ENCODE data around the gene CIAPIN1. TPM values are rescaled to one million over a fixed set of nuclear protein-coding genes. Genes with fewer than 3 reads are reported as not detected.
A peak's percentile ranks its signal among the peaks of the same experiment; 100 is the strongest.

The CIAPIN1 gene
- total RNA-seq, 1 experiment from 2014 or later = 82.8 TPM

- no peak overlapping the region for H3K18ac ChIP-seq (ENCODE audit: insufficient read length, low read depth, low read length)
- no peaks in the 10 kb centered on the region; the same call in none of the 2 replicates for H3K27me3 Mint-ChIP-seq (ENCODE audit: low read depth)
- no peak overlapping the region for H2BK120ac ChIP-seq (ENCODE audit: low read depth, low read length, poor library complexity, severe bottlenecking)
- TF ChIP-seq CTCF (conservative IDR thresholded peaks at IDR 0.05) = no peak
- no peak overlapping the region for H3K4ac ChIP-seq (ENCODE audit: low read depth, low read length)
- H2BK12ac ChIP-seq (ENCODE audit: insufficient read length, low read depth, low read length) = no peak overlapping the region
- no peak overlapping the region for H4K5ac ChIP-seq (ENCODE audit: insufficient read length, low read depth, low read length)
- H3K4me2 ChIP-seq (ENCODE audit: insufficient read depth, insufficient read length, low read length) = no peak overlapping the region
- H3K4me3 Mint-ChIP-seq = 0 out of 5 replicates have a peak overlapping the region, but pooled peaks of 1 of the 2 experiments have one; percentile 7
- no peak overlapping the region for H2BK15ac ChIP-seq (ENCODE audit: low read depth, low read length)
- no peaks in the 10 kb centered on the region for H3K79me1 ChIP-seq (ENCODE audit: insufficient read depth, low read depth, low read length, poor library complexity, severe bottlenecking)
- H4K91ac ChIP-seq (ENCODE audit: insufficient read length, low read depth, low read length) = no peak overlapping the region
- H3K36me3 Mint-ChIP-seq (ENCODE audit: insufficient read depth in 1 of 3, low read depth in 3 of 3) = no peaks in the 10 kb centered on the region
- H3K9me3 ChIP-seq (ENCODE audit: control insufficient read depth, low read depth, low read length) = no peaks in the 10 kb centered on the region
- H2AFZ ChIP-seq (ENCODE audit: low read length) = no peak overlapping the region
- H3K56ac ChIP-seq (ENCODE audit: insufficient read length, low read depth, low read length) = no peak overlapping the region
- no peaks in the 10 kb centered on the region for H3K79me2 ChIP-seq (ENCODE audit: insufficient read depth, low read length)
- no peaks in the 10 kb centered on the region for H3K27me3 ChIP-seq (ENCODE audit: insufficient read depth, low read length)
- no peak overlapping the region for H3K27ac ChIP-seq (ENCODE audit: insufficient read length, low read depth, low read length)
- H3K4me1 ChIP-seq (ENCODE audit: insufficient read depth, low read length) = no peaks in the 10 kb centered on the region
- H3K23ac ChIP-seq (ENCODE audit: insufficient read length, low read depth, low read length) = no peak overlapping the region
- H3K9ac ChIP-seq (ENCODE audit: extremely low read depth, insufficient read length, low read length) = no peak overlapping the region
- no peak overlapping the region for H2BK20ac ChIP-seq (ENCODE audit: low read depth, low read length, poor library complexity, severe bottlenecking)
- no peak for DNase-seq
- no peak overlapping the region for H4K8ac ChIP-seq (replicated peaks; ENCODE audit: insufficient read length, low read depth, low read length)
- peaks cover 0 to 3% of the 10 kb centered on the region in 2 experiments; a peak in 1 of 5 replicates for H3K9me3 Mint-ChIP-seq
- no peak overlapping the region for H2AK5ac ChIP-seq (ENCODE audit: insufficient read length, low read length)
- H3K27ac Mint-ChIP-seq = no peak overlapping the region
- no peak overlapping the region for H3K14ac ChIP-seq (ENCODE audit: insufficient read depth, low read length)
- no peak overlapping the region for H3T11ph ChIP-seq (ENCODE audit: low read length)
- H2BK5ac ChIP-seq (ENCODE audit: insufficient read length, low read length) = no peak overlapping the region
- H3K23me2 ChIP-seq (ENCODE audit: insufficient read length, low read depth, low read length, poor library complexity, severe bottlenecking) = peaks cover 5% of the 10 kb centered on the region
- no peaks in the 10 kb centered on the region for H4K20me1 ChIP-seq (ENCODE audit: control insufficient read depth, insufficient read depth, insufficient read length)
- no CpG with 5 or more reads among the region's 6 CpGs for WGBS (ENCODE audit: extremely low coverage, insufficient read length, low lambda C conversion rate)
- H3K4me1 Mint-ChIP-seq = peaks cover 19 to 35% of the 10 kb centered on the region in 2 experiments
Observed at GRCh38 chr16:57419506-57419905, 27.7 kb downstream of the CIAPIN1 start.

Data from H9 (cell line).